ENCODE data around the gene TMEM190.
"Not testable (repeated sequence)": the region's sequence is repeated elsewhere in the genome, so short reads cannot be mapped to it uniquely, and the experiment has no call there.

The TMEM190 gene

DNA sequence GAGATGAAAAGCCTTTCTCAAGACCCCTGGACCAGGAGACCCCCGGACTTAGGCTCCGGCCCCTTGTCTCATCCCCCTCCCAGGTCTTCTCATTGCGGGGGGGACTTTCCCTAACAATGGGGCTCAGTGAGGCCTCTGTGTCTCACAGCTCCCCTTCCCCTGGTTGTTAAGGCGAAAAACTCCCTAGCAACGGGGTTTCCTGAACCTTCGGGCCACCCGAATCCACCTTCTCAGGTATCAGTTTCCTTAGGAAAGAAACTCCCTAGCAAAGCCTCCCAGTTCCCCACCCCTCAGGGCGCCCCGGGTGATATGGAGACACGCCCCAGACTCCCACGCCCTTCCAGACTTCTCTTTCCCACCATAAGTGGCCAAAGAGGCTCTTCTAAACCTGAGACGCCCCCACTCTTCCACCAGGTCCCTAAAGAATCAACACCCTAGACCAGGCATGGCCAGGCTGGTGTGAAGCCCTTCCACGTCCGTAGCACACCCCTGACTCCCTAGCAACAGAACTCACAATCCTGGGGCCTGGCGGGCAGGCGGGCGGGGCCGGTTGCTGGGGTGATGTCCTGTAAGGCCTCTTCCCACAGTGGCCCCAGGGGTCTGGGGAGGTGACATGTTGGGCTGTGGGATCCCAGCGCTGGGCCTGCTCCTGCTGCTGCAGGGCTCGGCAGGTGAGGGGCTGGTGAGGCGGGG, at the start of gene TMEM190:
Gene TMEM190 (plus strand): TSS at position 586 of the 693 bp plus-strand sequence. CDS start 28 bp downstream, at position 614.
- DNase-seq (ENCODE audit: low spot score) = no peak
- FAIRE-seq = no peak

- not testable (repeated sequence) for DNase-seq (ENCODE audit: low spot score); FAIRE-seq
Measured at GRCh38 chr19:55328774-55329318, 47.8 kb upstream of the TMEM190 start.

- FAIRE-seq; DNase-seq (ENCODE audit: low spot score): not testable (repeated sequence)
Measured at GRCh38 chr19:55329791-55330190, 46.8 kb upstream of the TMEM190 start.

- FAIRE-seq (no peak), DNase-seq (ENCODE audit: low spot score) (no peak)
Measured at GRCh38 chr19:55333870-55334269, 42.8 kb upstream of the TMEM190 start.

GRCh38 chr19:55336101-55336500, 40.5 kb upstream of the TMEM190 start:
- DNase-seq (ENCODE audit: low spot score) = no peak
- FAIRE-seq = no peak

- DNase-seq (ENCODE audit: low spot score) (peak; percentile 100), FAIRE-seq (peak; percentile 95)
Measured at GRCh38 chr19:55339105-55339888, 37.3 kb upstream of the TMEM190 start, which contains the start of gene KMT5C. Gene KMT5C (plus strand): TSS chr19:55339876. CDS start chr19:55341937, 2,061 bp downstream.

DNA sequence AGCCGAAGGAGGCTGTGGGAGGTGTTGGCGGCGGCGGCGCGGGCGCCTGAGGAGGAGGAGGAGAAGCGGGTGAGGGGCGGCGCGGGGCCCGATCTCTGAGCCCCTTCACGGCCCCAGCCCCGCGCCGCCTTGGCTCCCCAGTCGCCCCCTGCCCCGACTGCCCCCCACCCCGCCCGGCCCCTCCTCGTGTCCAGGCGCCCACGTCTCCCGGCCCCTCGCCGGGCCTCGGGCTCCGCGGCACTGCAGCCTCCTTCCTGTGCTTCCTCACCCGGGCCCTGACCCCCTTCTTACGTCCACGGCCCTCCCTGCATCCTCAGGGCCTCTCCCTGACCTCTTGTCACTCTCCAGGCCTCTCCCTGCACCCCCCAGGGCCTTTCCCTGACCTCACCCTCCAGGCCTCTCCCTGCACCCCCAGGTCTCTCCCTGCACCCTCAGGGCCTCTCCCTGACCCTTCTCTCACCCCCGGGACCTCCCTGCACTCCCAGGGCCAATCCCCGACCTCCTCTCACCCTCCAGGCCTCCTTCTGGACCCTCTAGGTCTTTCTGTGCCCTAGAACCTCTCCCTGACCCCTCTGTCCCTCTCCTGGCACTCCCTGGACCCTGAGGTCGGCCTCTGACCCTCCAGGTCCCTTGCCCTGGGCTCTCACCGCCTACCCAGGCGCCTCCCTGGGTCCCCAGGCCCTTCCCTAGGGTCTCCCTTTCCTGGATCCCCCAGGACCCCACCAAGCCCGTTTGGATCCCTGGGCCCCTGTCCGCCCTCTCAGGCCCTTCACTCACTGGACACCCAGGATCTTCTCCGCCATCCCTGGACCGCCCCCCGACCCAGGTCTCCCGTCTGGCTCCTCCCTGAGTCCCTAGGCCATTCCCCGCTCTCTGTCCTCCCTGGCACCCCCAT, 36.5 kb upstream of the TMEM190 start:
- DNase-seq (ENCODE audit: low spot score) = no peak
- no peak for FAIRE-seq

GRCh38 chr19:55340784-55341147, 35.9 kb upstream of the TMEM190 start:
- DNase-seq (ENCODE audit: low spot score) = no peak
- no peak for FAIRE-seq

- no peak for DNase-seq (ENCODE audit: low spot score)
- no peak for FAIRE-seq
Measured at GRCh38 chr19:55341171-55341588, 35.4 kb upstream of the TMEM190 start.

DNA sequence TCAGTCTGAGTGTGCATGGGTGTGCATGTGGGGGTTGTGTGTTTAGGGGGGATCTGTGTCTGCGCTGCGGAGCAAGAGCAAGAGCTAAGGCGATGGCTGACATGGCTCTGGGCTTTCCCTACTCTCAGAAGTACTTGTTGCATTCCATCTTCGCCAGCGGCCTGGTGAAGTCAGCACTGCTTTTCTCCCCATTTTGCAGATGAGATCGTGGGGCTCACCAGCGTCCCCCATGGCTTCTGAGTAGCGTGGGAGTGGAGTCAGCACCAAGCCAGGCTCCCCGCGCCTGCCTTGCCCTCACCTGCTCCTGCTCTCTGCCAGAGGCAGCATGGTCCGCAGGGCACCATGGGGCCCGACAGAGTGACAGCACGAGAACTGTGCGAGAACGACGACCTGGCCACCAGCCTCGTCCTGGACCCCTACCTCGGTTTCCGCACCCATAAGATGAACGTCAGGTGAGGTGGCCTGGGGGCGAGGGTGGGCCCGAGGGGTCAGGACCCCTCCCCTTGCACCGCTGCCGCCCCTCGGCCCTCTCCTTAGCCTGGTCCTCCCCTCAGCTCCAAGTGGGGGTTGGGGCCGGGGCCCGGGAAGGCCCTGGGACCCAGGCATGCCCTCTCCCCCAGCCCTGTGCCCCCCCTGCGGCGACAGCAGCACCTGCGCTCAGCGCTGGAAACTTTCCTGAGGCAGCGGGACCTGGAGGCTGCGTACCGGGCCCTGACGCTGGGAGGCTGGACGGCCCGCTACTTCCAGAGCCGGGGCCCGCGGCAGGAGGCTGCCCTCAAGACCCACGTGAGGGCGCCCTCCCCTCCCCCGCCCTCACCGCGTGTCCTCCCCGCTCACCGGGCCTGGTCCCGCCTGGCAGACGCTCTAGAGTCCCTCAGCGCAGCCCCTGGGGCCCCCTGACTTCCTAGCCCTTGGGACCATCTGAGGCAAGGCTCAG, 34.8 kb upstream of the TMEM190 start:
- FAIRE-seq (no peak), DNase-seq (ENCODE audit: low spot score) (no peak)

DNA sequence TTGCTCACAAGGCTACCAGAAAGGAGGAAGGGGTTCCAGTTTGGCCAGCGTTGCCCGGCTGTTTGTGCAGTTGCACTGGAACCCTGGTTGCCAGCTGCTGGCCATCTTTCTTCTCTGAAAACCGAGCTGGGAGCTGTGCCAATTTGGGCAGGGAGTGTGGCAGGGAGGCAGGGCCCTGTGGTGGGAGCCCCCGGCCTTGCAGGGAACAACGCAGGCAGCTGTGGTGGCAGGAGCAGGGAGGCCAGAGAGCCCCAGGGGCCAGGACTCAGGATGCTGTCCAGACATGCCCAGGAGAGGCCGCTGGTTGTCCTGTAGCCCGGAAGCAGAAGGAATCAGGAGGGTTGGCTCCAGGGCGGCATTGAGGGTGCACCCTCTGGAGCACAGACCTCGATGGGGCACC, 32.2 kb upstream of the TMEM190 start:
- DNase-seq (ENCODE audit: low spot score) (no peak), FAIRE-seq (no peak)

- FAIRE-seq (no peak), DNase-seq (ENCODE audit: low spot score) (no peak)
Measured at GRCh38 chr19:55345101-55345817, 31.4 kb upstream of the TMEM190 start.

- no peak for DNase-seq (ENCODE audit: low spot score)
Measured at GRCh38 chr19:55345818-55346724, 30.6 kb upstream of the TMEM190 start.

DNA sequence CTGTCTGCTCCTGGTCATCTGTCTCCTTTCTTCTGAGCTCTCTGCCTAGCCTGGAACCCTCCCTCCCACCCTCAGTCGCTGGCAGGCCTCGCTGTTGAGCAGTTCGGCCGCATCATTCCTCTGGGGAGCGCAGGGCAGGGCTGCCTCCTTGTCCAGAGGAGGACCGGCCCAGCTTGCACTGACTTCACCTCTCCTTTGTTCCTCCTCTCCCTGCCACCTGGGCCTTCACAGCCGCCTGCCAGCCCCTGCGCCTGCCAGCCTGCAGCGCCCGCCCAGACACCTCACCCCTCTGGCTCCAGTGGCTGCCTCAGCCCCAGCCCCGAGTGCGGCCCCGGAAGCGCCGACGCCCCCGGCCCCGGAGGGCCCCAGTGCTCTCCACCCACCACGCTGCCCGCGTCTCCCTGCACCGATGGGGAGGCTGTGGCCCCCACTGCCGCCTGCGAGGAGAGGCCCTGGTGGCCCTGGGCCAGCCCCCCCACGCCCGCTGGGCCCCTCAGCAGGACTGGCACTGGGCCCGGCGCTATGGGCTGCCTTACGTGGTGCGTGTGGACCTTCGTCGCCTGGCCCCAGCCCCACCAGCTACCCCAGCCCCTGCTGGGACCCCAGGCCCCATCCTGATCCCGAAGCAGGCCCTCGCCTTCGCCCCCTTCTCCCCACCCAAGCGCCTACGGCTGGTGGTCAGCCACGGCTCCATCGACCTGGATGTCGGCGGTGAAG, 29.7 kb upstream of the TMEM190 start:
- DNase-seq (ENCODE audit: low spot score) (no peak), FAIRE-seq (no peak)

More at GRCh38 chr19:55345818-55346724, 30.6 kb upstream of the TMEM190 start:
- no peak for FAIRE-seq

DNA sequence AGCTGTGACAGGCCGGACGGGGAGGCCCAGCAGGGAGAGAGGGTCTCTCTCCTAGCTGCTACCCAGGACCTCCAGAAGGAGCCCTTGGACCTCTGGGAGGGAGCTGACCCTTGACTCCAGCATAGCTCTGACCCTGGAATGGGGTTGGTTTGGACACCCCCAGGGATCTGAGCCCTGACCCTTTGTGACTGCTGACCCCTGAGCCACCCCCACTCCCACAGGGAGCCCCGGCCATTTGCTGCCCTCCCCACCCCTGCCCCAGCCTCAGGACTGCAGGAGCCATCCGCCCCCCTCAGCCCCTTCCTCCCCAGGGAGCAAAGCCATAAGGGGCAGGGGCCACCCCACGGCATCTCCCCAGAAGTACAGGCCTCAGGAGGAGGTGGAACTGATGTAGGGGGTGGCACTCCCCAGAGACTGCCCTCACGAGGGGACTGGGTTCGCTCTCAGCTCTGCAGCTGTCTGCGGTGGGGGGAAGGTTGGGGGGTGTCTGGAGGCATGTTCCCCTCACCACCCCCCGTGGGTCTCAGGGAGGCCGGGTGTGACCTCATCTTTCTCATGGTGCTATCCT, 29.1 kb upstream of the TMEM190 start:
- DNase-seq (ENCODE audit: low spot score) = no peak
- no peak for FAIRE-seq

DNA sequence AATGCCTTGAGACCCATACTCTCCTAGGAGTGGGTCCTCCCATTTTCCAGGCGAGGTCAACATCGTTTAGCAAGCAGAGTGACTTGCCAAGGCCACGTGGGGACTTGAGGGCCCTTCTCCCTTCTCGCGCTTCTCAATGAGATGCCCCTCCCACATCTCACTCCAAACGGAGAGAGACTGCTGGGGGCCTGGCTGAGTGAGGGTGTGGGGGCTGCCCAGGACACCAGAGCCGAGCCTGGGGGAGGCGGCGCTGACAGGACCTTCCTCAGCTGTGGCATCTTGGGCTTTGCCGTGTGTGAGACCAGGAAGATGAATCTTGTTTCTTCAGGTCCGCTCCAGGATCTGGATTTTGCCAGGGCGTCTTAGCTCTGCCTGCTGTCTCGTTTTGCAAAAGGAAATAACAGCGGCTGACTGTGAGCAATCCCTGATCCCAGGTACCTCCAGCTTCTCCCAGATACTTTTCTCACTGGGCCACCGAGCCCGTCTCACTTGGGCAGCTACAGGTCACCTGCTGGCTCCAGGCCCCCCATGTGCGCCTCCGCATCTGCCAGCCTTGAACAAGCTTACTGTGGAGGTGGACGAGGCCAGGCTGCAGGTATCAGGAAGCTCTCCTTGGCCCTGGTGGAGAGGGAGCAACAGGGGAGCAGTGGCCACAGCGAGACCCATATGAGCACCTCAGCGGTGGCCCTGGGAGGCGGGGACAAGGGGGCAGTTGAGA, 28.1 kb upstream of the TMEM190 start:
- DNase-seq (ENCODE audit: low spot score) (no peak), FAIRE-seq (no peak)

Data from RCC 7860 (cell line).